HG03565 (cell line): ENCODE results near the gene FZD10.

Source experiments
- ATAC-seq: cut with Tn5 transposase; IDR thresholded peaks from one replicate; pipeline ENCODE4 v1.9.1; 2021; ENCODE audit warnings: mild to moderate bottlenecking, moderate library complexity; ENCODE audit not compliant: unreplicated experiment

Gene FZD10

GRCh38 chr12:130162267-130162666 lies at the start of gene FZD10:
Gene FZD10, plus strand, starts transcription at chr12:130162464. Its CDS starts 479 bp downstream, at chr12:130162943.
- ATAC-seq: no peak

- no peak for ATAC-seq
Observed at GRCh38 chr12:130114952-130115351, 47.3 kb upstream of the FZD10 start.

- ATAC-seq: no peak
Observed at GRCh38 chr12:130115646-130116045, 46.6 kb upstream of the FZD10 start.

GRCh38 chr12:130116791-130117190 lies 45.5 kb upstream of the FZD10 start:
- no peak for ATAC-seq

GRCh38 chr12:130117233-130117632 lies 45.0 kb upstream of the FZD10 start:
- no peak for ATAC-seq

- ATAC-seq: no peak
Observed at GRCh38 chr12:130117701-130118100, 44.6 kb upstream of the FZD10 start.

GRCh38 chr12:130118181-130118580 lies 44.1 kb upstream of the FZD10 start:
- ATAC-seq: no peak

GRCh38 chr12:130119241-130119861 lies 42.9 kb upstream of the FZD10 start:
- ATAC-seq: no peak

- no peak for ATAC-seq
Observed at GRCh38 chr12:130120012-130120805, 42.1 kb upstream of the FZD10 start.

GRCh38 chr12:130121226-130122000 lies 40.9 kb upstream of the FZD10 start:
- ATAC-seq: no peak

- ATAC-seq: no peak
Observed at GRCh38 chr12:130122356-130122755, 39.9 kb upstream of the FZD10 start.

GRCh38 chr12:130124106-130124505 lies 38.2 kb upstream of the FZD10 start:
- no peak for ATAC-seq

- ATAC-seq: no peak
Observed at GRCh38 chr12:130124605-130125244, 37.5 kb upstream of the FZD10 start.

- ATAC-seq: no peak
Observed at GRCh38 chr12:130126023-130126432, 36.2 kb upstream of the FZD10 start.

- ATAC-seq: no peak
Observed at GRCh38 chr12:130127532-130127911, 34.7 kb upstream of the FZD10 start.

GRCh38 chr12:130127912-130128789 lies 34.1 kb upstream of the FZD10 start:
- no peak for ATAC-seq

- no peak for ATAC-seq
Observed at GRCh38 chr12:130128790-130129735, 33.2 kb upstream of the FZD10 start.

GRCh38 chr12:130130346-130130745 lies 31.9 kb upstream of the FZD10 start:
- ATAC-seq: no peak

- no peak for ATAC-seq
Observed at GRCh38 chr12:130131025-130131424, 31.2 kb upstream of the FZD10 start.
